ENCODE measurements around the gene HNRNPA2B1. TPM values are rescaled to one million over a fixed set of nuclear protein-coding genes. Genes with fewer than 3 reads are reported as not detected.
A peak's percentile ranks its signal among the peaks of the same experiment; 100 is the strongest.

HNRNPA2B1 gene
- total and polyA plus RNA-seq, 4 experiments from 2014 or later, result 450 to 700 (median 470) TPM

- H3K4me1 Mint-ChIP-seq, result peaks cover 25 to 71% (median 42%) of the 10 kb centered on the region in 4 donors
These were observed 2.5 kb upstream of the HNRNPA2B1 start for GRCh38 chr7:26203016-26203415.

GRCh38 chr7:26202019-26202990 lies 1.8 kb upstream of the HNRNPA2B1 start:
- Mint-ChIP-seq H3K36me3 (peaks cover 37 to 70% of the 10 kb centered on the region in 2 donors), H3K4me3 (peak overlapping the region; percentile 89 to 100 (median 92)), H3K27ac (peak overlapping the region; percentile 89 to 99 (median 91)), H3K4me1 (peaks cover 29 to 74% (median 41%) of the 10 kb centered on the region in 4 donors), H3K27me3 (peaks cover 0 to 4% of the 10 kb centered on the region in 2 donors), H3K9me3 (peaks cover 0 to 18% (median 4%) of the 10 kb centered on the region in 8 donors)
- Histone ChIP-seq H3K4me3 (ENCODE audit: low read length in 2 of 2) (peak overlapping the region; percentile 53 to 89), H3K4me1 (ENCODE audit: insufficient read depth, low read length) (peaks cover 54% of the 10 kb centered on the region), H3K27me3 (ENCODE audit: insufficient read depth, low read length) (no peaks in the 10 kb centered on the region), H3K9me3 (ENCODE audit: control insufficient read depth in 1 of 2, low read length in 2 of 2) (no peaks in the 10 kb centered on the region), H3K36me3 (ENCODE audit: insufficient read depth, low read length) (peaks cover 16% of the 10 kb centered on the region), H3K27ac (ENCODE audit: low read depth, low read length) (peak overlapping the region; percentile 98)
- ChIA-PET CTCF (ENCODE audit: partially characterized antibody) (interaction anchor here (0.8 to 4.3 kb wide), 9 partner anchors 10 to 310 kb away, joined by 3 to 21 read pairs (median 5); partner anchors contain the start of genes NFE2L3 and SNX10), POLR2A (ENCODE audit: partially characterized antibody) (interaction anchor here (0.8 to 13.1 kb wide), 23 partner anchors 8 to 1077 kb away, joined by 3 to 369 read pairs (median 6); partner anchors contain the start of genes CYCS, NFE2L3 and SNX10)
- intact Hi-C loops (cut with micrococcal nuclease), result loop anchor here (5.0 kb wide), 2 partner anchors 75 to 465 kb away; no protein-coding TSS in a partner anchor
- DNase-seq, result peak in 3 of 5 donors; percentile 57 to 62 (median 59)

More at GRCh38 chr7:26203016-26203415, 2.5 kb upstream of the HNRNPA2B1 start:
- DNase-seq, result no peak
- intact Hi-C loops (cut with micrococcal nuclease), result loop anchor here (5.0 kb wide), 2 partner anchors 74 to 464 kb away; no protein-coding TSS in a partner anchor
- Mint-ChIP-seq H3K27me3 (peaks cover 0 to 4% of the 10 kb centered on the region in 2 donors), H3K9me3 (peaks cover 0 to 18% (median 4%) of the 10 kb centered on the region in 8 donors), H3K27ac (peak overlapping the region; percentile 87 to 95 (median 91)), H3K36me3 (peaks cover 35 to 71% of the 10 kb centered on the region in 2 donors), H3K4me3 (peak overlapping the region; percentile 89 to 93 (median 91))
- H3K27me3 ChIP-seq (ENCODE audit: insufficient read depth, low read length), result no peaks in the 10 kb centered on the region
- H3K36me3 ChIP-seq (ENCODE audit: insufficient read depth, low read length), result peaks cover 17% of the 10 kb centered on the region
- peak overlapping the region; percentile 53 to 89 for H3K4me3 ChIP-seq (ENCODE audit: low read length in 2 of 2)
- H3K27ac ChIP-seq (ENCODE audit: low read depth, low read length), result peak overlapping the region; percentile 98
- H3K9me3 ChIP-seq (ENCODE audit: control insufficient read depth in 1 of 2, low read length in 2 of 2), result no peaks in the 10 kb centered on the region
- ChIA-PET POLR2A (ENCODE audit: partially characterized antibody) (interaction anchor here (0.8 to 13.1 kb wide), 9 partner anchors 9 to 162 kb away, joined by 3 to 369 read pairs (median 8); partner anchors contain the start of gene NFE2L3), CTCF (ENCODE audit: partially characterized antibody) (interaction anchor here (1.0 to 4.3 kb wide), 3 partner anchors 11 to 112 kb away, joined by 3 to 21 read pairs (median 5); partner anchors contain the start of gene NFE2L3)
- peaks cover 49% of the 10 kb centered on the region for H3K4me1 ChIP-seq (ENCODE audit: insufficient read depth, low read length)

- H3K27ac ChIP-seq (ENCODE audit: low read depth, low read length), result peak within 1 kb of the TSS; percentile 98
- peaks cover 18% of the 10 kb centered on the region for H3K36me3 ChIP-seq (ENCODE audit: insufficient read depth, low read length)
- Mint-ChIP-seq H3K4me1 (peaks cover 33 to 74% (median 44%) of the 10 kb centered on the region in 4 donors), H3K27ac (peak within 1 kb of the TSS; percentile 99 to 100 (median 100)), H3K27me3 (peaks cover 0 to 4% of the 10 kb centered on the region in 2 donors), H3K9me3 (peaks cover 0 to 18% (median 4%) of the 10 kb centered on the region in 8 donors), H3K36me3 (peaks cover 39 to 71% of the 10 kb centered on the region in 2 donors), H3K4me3 (peak within 1 kb of the TSS; percentile 99 to 100 (median 100))
- CTCF ChIA-PET (ENCODE audit: partially characterized antibody), result interaction anchor here (0.8 to 4.3 kb wide), 7 partner anchors 9 to 309 kb away, joined by 3 to 21 read pairs (median 5); partner anchors contain the start of gene SNX10
- H3K4me3 ChIP-seq (ENCODE audit: low read length in 2 of 2), result peak within 1 kb of the TSS; percentile 80 to 89
- POLR2A ChIA-PET (ENCODE audit: partially characterized antibody), result interaction anchor here (0.6 to 13.1 kb wide), 25 partner anchors 9 to 1076 kb away, joined by 3 to 369 read pairs (median 7); partner anchors contain the start of genes CYCS, NFE2L3 and SNX10
- intact Hi-C loops (cut with micrococcal nuclease), result loop anchor here (1.0 to 5.0 kb wide), 3 partner anchors 76 to 466 kb away; partner anchors contain the start of gene SNX10
- peaks cover 56% of the 10 kb centered on the region for H3K4me1 ChIP-seq (ENCODE audit: insufficient read depth, low read length)
- H3K9me3 ChIP-seq (ENCODE audit: control insufficient read depth in 1 of 2, low read length in 2 of 2), result no peaks in the 10 kb centered on the region
- no peaks in the 10 kb centered on the region for H3K27me3 ChIP-seq (ENCODE audit: insufficient read depth, low read length)
- DNase-seq, result peak in 4 of 5 donors; percentile 89 to 91 (median 90)
These were observed 887 bp upstream of the HNRNPA2B1 start, which contains the start of gene CBX3 for GRCh38 chr7:26201247-26202018. CBX3 (plus strand) TSS chr7:26201745; CDS start chr7:26202999, 1,254 bp downstream.

GRCh38 chr7:26200038-26200443 lies 505 bp downstream of the HNRNPA2B1 start:
- peak; percentile 79 to 86 (median 83) for DNase-seq
- Mint-ChIP-seq H3K36me3 (peaks cover 48 to 71% of the 10 kb centered on the region in 2 donors), H3K4me3 (peak overlapping the region; percentile 99 to 100 (median 100)), H3K27ac (peak overlapping the region; percentile 99 to 100 (median 100)), H3K27me3 (peaks cover 0 to 4% of the 10 kb centered on the region in 2 donors), H3K4me1 (peaks cover 39 to 76% (median 46%) of the 10 kb centered on the region in 4 donors), H3K9me3 (peaks cover 0 to 18% (median 4%) of the 10 kb centered on the region in 8 donors)
- intact Hi-C loops (cut with micrococcal nuclease), result loop anchor here (1.0 to 5.0 kb wide), 3 partner anchors 48 to 467 kb away; partner anchors contain the start of gene NFE2L3
- CTCF ChIA-PET (ENCODE audit: partially characterized antibody), result interaction anchor here (0.8 to 9.9 kb wide), 9 partner anchors 8 to 165 kb away, joined by 3 to 212 read pairs (median 12); partner anchors contain the start of genes NFE2L3 and SNX10
- peaks cover 27% of the 10 kb centered on the region for H3K36me3 ChIP-seq (ENCODE audit: insufficient read depth, low read length)
- no peaks in the 10 kb centered on the region for H3K9me3 ChIP-seq (ENCODE audit: control insufficient read depth in 1 of 2, low read length in 2 of 2)
- H3K27ac ChIP-seq (ENCODE audit: low read depth, low read length), result peak overlapping the region; percentile 98
- POLR2A ChIA-PET (ENCODE audit: partially characterized antibody), result interaction anchor here (0.6 to 13.1 kb wide), 35 partner anchors 8 to 1541 kb away, joined by 3 to 369 read pairs (median 6); partner anchors contain the start of genes NFE2L3, OSBPL3, SNX10 and TAX1BP1
- no peaks in the 10 kb centered on the region for H3K27me3 ChIP-seq (ENCODE audit: insufficient read depth, low read length)
- peak overlapping the region; percentile 80 to 89 for H3K4me3 ChIP-seq (ENCODE audit: low read length in 2 of 2)
- H3K4me1 ChIP-seq (ENCODE audit: insufficient read depth, low read length), result peaks cover 56% of the 10 kb centered on the region

- H3K4me1 ChIP-seq (ENCODE audit: insufficient read depth, low read length), result peaks cover 56% of the 10 kb centered on the region
- H3K27me3 ChIP-seq (ENCODE audit: insufficient read depth, low read length), result no peaks in the 10 kb centered on the region
- peaks cover 0 to 4% of the 10 kb centered on the region in 2 donors for H3K27me3 Mint-ChIP-seq
- peak overlapping the region; percentile 80 to 89 for H3K4me3 ChIP-seq (ENCODE audit: low read length in 2 of 2)
- POLR2A ChIA-PET (ENCODE audit: partially characterized antibody), result interaction anchor here (0.6 to 13.1 kb wide), 34 partner anchors 8 to 1541 kb away, joined by 3 to 369 read pairs (median 6); partner anchors contain the start of genes NFE2L3, OSBPL3, SNX10 and TAX1BP1
- H3K27ac ChIP-seq (ENCODE audit: low read depth, low read length), result peak overlapping the region; percentile 98
- H3K4me1 Mint-ChIP-seq, result peaks cover 37 to 74% (median 45%) of the 10 kb centered on the region in 4 donors
- intact Hi-C loops (cut with micrococcal nuclease), result loop anchor here (1.0 to 5.0 kb wide), 4 partner anchors 47 to 961 kb away; partner anchors contain the start of gene NFE2L3
- DNase-seq, result peak in 3 of 5 donors; percentile 77 to 79 (median 79)
- H3K36me3 Mint-ChIP-seq, result peaks cover 50 to 72% of the 10 kb centered on the region in 2 donors
- peak overlapping the region; percentile 99 to 100 (median 100) for H3K4me3 Mint-ChIP-seq
- H3K36me3 ChIP-seq (ENCODE audit: insufficient read depth, low read length), result peaks cover 30% of the 10 kb centered on the region
- peaks cover 0 to 18% (median 4%) of the 10 kb centered on the region in 8 donors for H3K9me3 Mint-ChIP-seq
- H3K27ac Mint-ChIP-seq, result peak overlapping the region; percentile 99 to 100 (median 100)
- CTCF ChIA-PET (ENCODE audit: partially characterized antibody), result interaction anchor here (0.8 to 9.9 kb wide), 24 partner anchors 7 to 307 kb away, joined by 3 to 212 read pairs (median 6); partner anchors contain the start of genes NFE2L3 and SNX10
- H3K9me3 ChIP-seq (ENCODE audit: control insufficient read depth in 1 of 2, low read length in 2 of 2), result no peaks in the 10 kb centered on the region
These were observed 1.1 kb downstream of the HNRNPA2B1 start for GRCh38 chr7:26199301-26200037.
